IMR-90 (cell line): ENCODE data around the gene FER. TPM values are rescaled to one million over a fixed set of nuclear protein-coding genes. Genes with fewer than 3 reads are reported as not detected.

Source experiments
- ATAC-seq: fragments of 200-7000 bp; cut with Tn5 transposase; 2 replicates; pipeline ENCODE4 v1.9.1; 2020; ENCODE audit warnings: low read depth, mild to moderate bottlenecking, moderate library complexity
- BruUV-seq: library from RNA; stranded (reverse); fragments of 400-500 nt; replicated peaks from 2 replicates; lab custom pipeline; 2021; lab: Mats Ljungman, UMichigan
- CTCF ChIA-PET: fragments of 300-600 bp; formaldehyde crosslinking; extraction: SDS; loops from one replicate; lab custom pipeline; 2021; ENCODE audit warnings: antibody characterized with exemption; lab: Yijun Ruan, JAX
- POLR2A ChIA-PET: fragments of 300-600 bp; sonication (Branson Sonifier 250); formaldehyde crosslinking; loops from one replicate; lab custom pipeline; 2022; ENCODE audit warnings: antibody characterized with exemption; ENCODE audit not compliant: unreplicated experiment; lab: Charles Lee
- DNase-seq: peaks from one replicate; pipeline ENCODE4 v3.0.0; 2013
- H2AFZ ChIP-seq: replicated peaks from 2 replicates; pipeline ENCODE3; 2013; ENCODE audit warnings: low read length, mild to moderate bottlenecking; ENCODE audit not compliant: poor library complexity
- H2AK5ac ChIP-seq: 2 replicates; pipeline ENCODE4 v1.6.1; 2013; ENCODE audit warnings: low read depth, low read length, inconsistent platforms
- H2AK9ac ChIP-seq: replicated peaks from 2 replicates; pipeline ENCODE3; 2013; ENCODE audit warnings: mild to moderate bottlenecking, low read depth, low read length, moderate library complexity; ENCODE audit not compliant: poor library complexity
- H2BK120ac ChIP-seq: 2 replicates; pipeline ENCODE4 v1.6.1; 2013; ENCODE audit warnings: low read depth, low read length, inconsistent platforms
- H2BK15ac ChIP-seq: 3 replicates; pipeline ENCODE4 v1.6.1; 2013; ENCODE audit warnings: low read depth, low read length, inconsistent platforms
- H2BK20ac ChIP-seq: 2 replicates; pipeline ENCODE4 v1.6.1; 2013; ENCODE audit warnings: low read depth, mild to moderate bottlenecking, inconsistent platforms, low read length, moderate library complexity
- H2BK5ac ChIP-seq: 2 replicates; pipeline ENCODE4 v1.6.1; 2013; ENCODE audit warnings: mild to moderate bottlenecking, low read depth, low read length, inconsistent platforms; ENCODE audit not compliant: poor library complexity, severe bottlenecking
- H3K14ac ChIP-seq: replicated peaks from 2 replicates; pipeline ENCODE4 v1.6.1; 2013; ENCODE audit warnings: low read depth, low read length, inconsistent platforms
- H3K18ac ChIP-seq: 2 replicates; pipeline ENCODE4 v1.6.1; 2013; ENCODE audit warnings: low read depth, low read length, control low read depth
- H3K23ac ChIP-seq: 2 replicates; pipeline ENCODE4 v1.6.1; 2013; ENCODE audit warnings: low read depth, low read length, inconsistent platforms
- H3K27ac ChIP-seq: 2 replicates; pipeline ENCODE4 v1.5.1; 2013; ENCODE audit warnings: mild to moderate bottlenecking, control low read depth, low read length; ENCODE audit not compliant: insufficient read depth
- H3K27me3 ChIP-seq: 2 replicates; pipeline ENCODE4 v1.6.1; 2013; ENCODE audit warnings: low read length; ENCODE audit not compliant: control insufficient read depth, insufficient read depth
- H3K36me3 ChIP-seq: 2 replicates; pipeline ENCODE4 v1.6.1; 2013; ENCODE audit warnings: low read length, mixed read lengths; ENCODE audit not compliant: control insufficient read depth, insufficient read depth
- H3K4ac ChIP-seq: 2 replicates; pipeline ENCODE4 v1.6.1; 2013; ENCODE audit warnings: low read depth, low read length, inconsistent platforms
- H3K4me1 ChIP-seq: 2 replicates; pipeline ENCODE4 v1.6.1; 2013; ENCODE audit warnings: low read length, mixed read lengths; ENCODE audit not compliant: control insufficient read depth, insufficient read depth
- H3K4me2 ChIP-seq: 2 replicates; pipeline ENCODE4 v1.6.1; 2013; ENCODE audit warnings: low read depth, mild to moderate bottlenecking, control low read depth, low read length, moderate library complexity
- H3K4me3 ChIP-seq: 2 replicates; pipeline ENCODE4 v1.5.1; 2013; ENCODE audit warnings: low read depth, mild to moderate bottlenecking, control low read depth, low read length, moderate library complexity; ENCODE audit not compliant: insufficient read depth
- H3K56ac ChIP-seq: 2 replicates; pipeline ENCODE4 v1.6.1; 2013; ENCODE audit warnings: low read length, inconsistent platforms; ENCODE audit not compliant: insufficient read depth; ENCODE audit errors: extremely low read depth
- H3K79me1 ChIP-seq, 2 experiments: 2 replicates each; pipeline ENCODE4 v1.6.1; 2013; ENCODE audit warnings: low read length in 2 of 2, inconsistent platforms in 1 of 2, low read depth in 1 of 2
- H3K9ac ChIP-seq: 2 replicates; pipeline ENCODE4 v1.6.1; 2013; ENCODE audit warnings: low read depth, low read length, control low read depth
- H3K9me1 ChIP-seq: 2 replicates; pipeline ENCODE4 v1.6.1; 2013; ENCODE audit warnings: low read length, inconsistent platforms; ENCODE audit not compliant: insufficient read depth
- H3K9me3 ChIP-seq: 2 replicates; pipeline ENCODE4 v1.6.1; 2013; ENCODE audit warnings: low read length; ENCODE audit not compliant: control insufficient read depth, insufficient read depth
- H4K20me1 ChIP-seq: 2 replicates; pipeline ENCODE4 v1.6.1; 2013; ENCODE audit warnings: low read length, inconsistent platforms; ENCODE audit not compliant: insufficient read depth
- H4K5ac ChIP-seq: 2 replicates; pipeline ENCODE4 v1.6.1; 2013; ENCODE audit warnings: mild to moderate bottlenecking, low read depth, low read length, control low read depth
- H4K8ac ChIP-seq, 2 experiments: 2 replicates each; pipeline ENCODE4 v1.6.1; 2013; ENCODE audit warnings: low read depth in 2 of 2, low read length in 2 of 2, control low read depth in 1 of 2, inconsistent platforms in 1 of 2
- H4K91ac ChIP-seq: 2 replicates; pipeline ENCODE4 v1.6.1; 2013; ENCODE audit warnings: low read depth, low read length, inconsistent platforms; ENCODE audit not compliant: insufficient read depth
- BHLHE40 ChIP-seq: fragments of 150-350 bp; IDR thresholded peaks from 2 replicates; pipeline ENCODE4 v1.6.1; 2016; ENCODE audit warnings: mild to moderate bottlenecking, low read depth, low read length
- CEBPB ChIP-seq: IDR thresholded peaks from 2 replicates; pipeline ENCODE4 v1.6.1; 2012; ENCODE audit warnings: low read depth, low read length, improper control_type of control experiment
- CHD1 ChIP-seq: IDR thresholded peaks from 2 replicates; pipeline ENCODE4 v1.6.1; 2012; ENCODE audit warnings: low read depth, low read length, improper control_type of control experiment
- FOS ChIP-seq: fragments of 150-350 bp; IDR thresholded peaks from 2 replicates; pipeline ENCODE4 v1.6.1; 2016; ENCODE audit warnings: low read depth, low read length
- MAFK ChIP-seq: IDR thresholded peaks from 2 replicates; pipeline ENCODE4 v1.6.1; 2012; ENCODE audit warnings: low read depth, low read length, improper control_type of control experiment
- MAZ ChIP-seq: IDR thresholded peaks from 2 replicates; pipeline ENCODE4 v1.6.1; 2012; ENCODE audit warnings: low read depth, mild to moderate bottlenecking, low read length, improper control_type of control experiment, moderate library complexity, borderline replicate concordance
- MXI1 ChIP-seq: IDR thresholded peaks from 2 replicates; pipeline ENCODE4 v1.6.1; 2012; ENCODE audit warnings: low read depth, mild to moderate bottlenecking, low read length, moderate library complexity, borderline replicate concordance
- NFE2L2 ChIP-seq: fragments of 150-350 bp; IDR thresholded peaks from 2 replicates; pipeline ENCODE4 v1.6.1; 2016; ENCODE audit warnings: low read depth, mild to moderate bottlenecking, low read length
- POLR2A ChIP-seq: IDR thresholded peaks from 2 replicates; pipeline ENCODE4 v1.6.1; 2012; ENCODE audit warnings: mild to moderate bottlenecking, low read depth, low read length
- RAD21 ChIP-seq: IDR thresholded peaks from 2 replicates; pipeline ENCODE4 v1.6.1; 2012; ENCODE audit warnings: low read length, improper control_type of control experiment
- RCOR1 ChIP-seq: IDR thresholded peaks from 2 replicates; pipeline ENCODE4 v1.6.1; 2012; ENCODE audit warnings: mild to moderate bottlenecking, low read length, improper control_type of control experiment; ENCODE audit not compliant: insufficient replicate concordance
- RFX5 ChIP-seq: IDR thresholded peaks from 2 replicates; pipeline ENCODE4 v1.8.0; 2012; ENCODE audit warnings: low read depth, mild to moderate bottlenecking, low read length, moderate library complexity
- SMC3 ChIP-seq: fragments of 150-350 bp; IDR thresholded peaks from 2 replicates; pipeline ENCODE4 v1.6.1; 2016; ENCODE audit warnings: low read depth, mild to moderate bottlenecking, antibody characterized with exemption, low read length, moderate library complexity
- WGBS, 2 experiments: methylation state at CpG; one replicate each; pipeline versions ENCODE4 v1.1.5 to v1.1.7; 2013; ENCODE audit warnings: missing lambda C conversion rate in 2 of 2; ENCODE audit not compliant: insufficient read length in 1 of 2; ENCODE audit errors: extremely low coverage in 2 of 2; 5-methylcytosine and 5-hydroxymethylcytosine counted together
- dilution Hi-C: fragments of 300-500 bp; cut with HindIII; formaldehyde crosslinking; loops from one replicate; pipeline ENCODE4 v1.14.3; 2018; ENCODE audit warnings: low sequenced_read_pairs; ENCODE audit not compliant: unreplicated experiment
- in situ Hi-C: fragments of 300-500 bp; cut with MboI; formaldehyde crosslinking; loops from 3 replicates; pipeline ENCODE4 v1.14.3; 2019; ENCODE audit warnings: low sequenced_read_pairs, inconsistent platforms, mixed read lengths
- intact Hi-C: fragments of 100-400 bp; cut with micrococcal nuclease; formaldehyde crosslinking; loops from 2 replicates; pipeline ENCODE4 v1.10.0; 2022
- polyA plus RNA-seq, 3 experiments: library from polyadenylated mRNA; depleted of rRNA; stranded (reverse); fragments of >200 nt; gene quantifications; 2 replicates each; pipeline ENCODE4 v1.2.3, GENCODE V29; 2012; ENCODE audit warnings: low replicate concordance in 1 of 3
- total RNA-seq: library from RNA; depleted of rRNA; stranded (reverse); fragments of >200 nt; gene quantifications from 2 replicates; pipeline ENCODE4 v1.2.3, GENCODE V29; 2012
- TF ChIP-seq, protein P1 (sequence below): fragments of 150-350 bp; IDR thresholded peaks from 2 replicates; pipeline ENCODE4 v1.6.1; 2017; ENCODE audit warnings: mild to moderate bottlenecking, antibody characterized with exemption, low read length, low read depth
- TF ChIP-seq, protein P2 (sequence below): fragments of 150-350 bp; IDR thresholded peaks from 2 replicates; pipeline ENCODE4 v1.6.1; 2016; ENCODE audit warnings: low read depth, mild to moderate bottlenecking, low read length, moderate library complexity, borderline replicate concordance
- TF ChIP-seq, protein P3 (sequence below): conservative IDR thresholded peaks from 2 replicates; pipeline ENCODE4 v1.5.1; 2012; ENCODE audit warnings: mild to moderate bottlenecking, low read depth, low read length, improper control_type of control experiment

The FER gene
- total and polyA plus RNA-seq, 2 of the 4 experiments (the other 2 are of a cell fraction): 3.5 to 32.4 TPM

DNA sequence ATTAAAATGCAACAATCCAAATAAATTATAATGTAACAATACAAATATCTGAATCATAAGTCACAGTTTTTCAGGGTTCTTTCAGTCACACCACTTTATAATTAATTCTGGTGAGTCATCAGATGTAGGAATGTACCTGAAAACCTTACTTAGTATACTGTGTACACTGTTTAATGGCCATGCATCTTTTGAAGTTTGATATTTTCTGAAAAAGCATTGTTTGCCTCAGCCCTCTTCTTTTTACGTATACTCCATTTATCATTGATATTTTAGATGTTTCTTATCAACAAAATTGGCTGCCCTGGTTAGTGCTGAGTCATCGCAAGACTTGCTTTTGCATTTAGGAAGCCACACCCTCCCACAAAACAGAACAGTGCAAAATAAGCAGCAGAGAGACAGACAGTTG is 443.5 kb downstream of the FER start:
- Histone ChIP-seq H4K8ac (no peak overlapping the region), H3K27ac (no peak overlapping the region), H2BK15ac (no peak overlapping the region), H2AFZ (no peak overlapping the region), H3K9ac (no peak overlapping the region), H3K23ac (no peak overlapping the region), H3K36me3 (peaks cover 2% of the 10 kb centered on the region), H3K56ac (no peak overlapping the region), H3K4me3 (no peak overlapping the region), H3K79me1 (no peaks in the 10 kb centered on the region), H2AK5ac (no peak overlapping the region), H4K20me1 (no peaks in the 10 kb centered on the region), H3K9me3 (no peaks in the 10 kb centered on the region), H3K4me2 (no peak overlapping the region), H4K5ac (no peak overlapping the region), H2BK5ac (no peak overlapping the region), H3K4me1 (peaks cover 5% of the 10 kb centered on the region; the same call in 1 of the 2 replicates), H2BK20ac (no peak overlapping the region), H3K4ac (no peak overlapping the region), H2AK9ac (no peak overlapping the region), H3K14ac (no peak overlapping the region), H4K91ac (no peak overlapping the region), H3K9me1 (0 out of 2 replicates have a peak, but pooled peaks cover under 1% of the 10 kb centered on the region), H3K27me3 (no peaks in the 10 kb centered on the region), H3K18ac (no peak overlapping the region), H2BK120ac (no peak overlapping the region)
- DNase-seq (peak; percentile 64), ATAC-seq (no peak)
- in situ Hi-C loops (no loop called here), dilution Hi-C loops (no loop called here), intact Hi-C loops (no loop called here)
- ChIA-PET CTCF (no interaction called here), POLR2A (no interaction called here)
- BruUV-seq: no TSS peak
- WGBS, 2 experiments: no CpG with 5 or more reads among the region's 2 CpGs
- TF ChIP-seq CEBPB (no peak), RCOR1 (no peak), POLR2A (no peak), CHD1 (no peak), MAZ (no peak), FOS (peak; percentile 19; the same call in 1 of the 2 replicates), SMC3 (no peak), RFX5 (no peak), RAD21 (no peak), NFE2L2 (peak; percentile 95), MAFK (peak; percentile 92), BHLHE40 (no peak), MXI1 (no peak)
- TF ChIP-seq, protein P1, sequence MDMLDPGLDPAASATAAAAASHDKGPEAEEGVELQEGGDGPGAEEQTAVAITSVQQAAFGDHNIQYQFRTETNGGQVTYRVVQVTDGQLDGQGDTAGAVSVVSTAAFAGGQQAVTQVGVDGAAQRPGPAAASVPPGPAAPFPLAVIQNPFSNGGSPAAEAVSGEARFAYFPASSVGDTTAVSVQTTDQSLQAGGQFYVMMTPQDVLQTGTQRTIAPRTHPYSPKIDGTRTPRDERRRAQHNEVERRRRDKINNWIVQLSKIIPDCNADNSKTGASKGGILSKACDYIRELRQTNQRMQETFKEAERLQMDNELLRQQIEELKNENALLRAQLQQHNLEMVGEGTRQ: no peak
- TF ChIP-seq, protein P2, sequence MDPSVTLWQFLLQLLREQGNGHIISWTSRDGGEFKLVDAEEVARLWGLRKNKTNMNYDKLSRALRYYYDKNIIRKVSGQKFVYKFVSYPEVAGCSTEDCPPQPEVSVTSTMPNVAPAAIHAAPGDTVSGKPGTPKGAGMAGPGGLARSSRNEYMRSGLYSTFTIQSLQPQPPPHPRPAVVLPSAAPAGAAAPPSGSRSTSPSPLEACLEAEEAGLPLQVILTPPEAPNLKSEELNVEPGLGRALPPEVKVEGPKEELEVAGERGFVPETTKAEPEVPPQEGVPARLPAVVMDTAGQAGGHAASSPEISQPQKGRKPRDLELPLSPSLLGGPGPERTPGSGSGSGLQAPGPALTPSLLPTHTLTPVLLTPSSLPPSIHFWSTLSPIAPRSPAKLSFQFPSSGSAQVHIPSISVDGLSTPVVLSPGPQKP: no peak
- TF ChIP-seq, protein P3, sequence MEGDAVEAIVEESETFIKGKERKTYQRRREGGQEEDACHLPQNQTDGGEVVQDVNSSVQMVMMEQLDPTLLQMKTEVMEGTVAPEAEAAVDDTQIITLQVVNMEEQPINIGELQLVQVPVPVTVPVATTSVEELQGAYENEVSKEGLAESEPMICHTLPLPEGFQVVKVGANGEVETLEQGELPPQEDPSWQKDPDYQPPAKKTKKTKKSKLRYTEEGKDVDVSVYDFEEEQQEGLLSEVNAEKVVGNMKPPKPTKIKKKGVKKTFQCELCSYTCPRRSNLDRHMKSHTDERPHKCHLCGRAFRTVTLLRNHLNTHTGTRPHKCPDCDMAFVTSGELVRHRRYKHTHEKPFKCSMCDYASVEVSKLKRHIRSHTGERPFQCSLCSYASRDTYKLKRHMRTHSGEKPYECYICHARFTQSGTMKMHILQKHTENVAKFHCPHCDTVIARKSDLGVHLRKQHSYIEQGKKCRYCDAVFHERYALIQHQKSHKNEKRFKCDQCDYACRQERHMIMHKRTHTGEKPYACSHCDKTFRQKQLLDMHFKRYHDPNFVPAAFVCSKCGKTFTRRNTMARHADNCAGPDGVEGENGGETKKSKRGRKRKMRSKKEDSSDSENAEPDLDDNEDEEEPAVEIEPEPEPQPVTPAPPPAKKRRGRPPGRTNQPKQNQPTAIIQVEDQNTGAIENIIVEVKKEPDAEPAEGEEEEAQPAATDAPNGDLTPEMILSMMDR: no peak
